Body of pancreas (tissue), 4 donors: ENCODE data around the gene DUS3L. TPM values are rescaled to one million over a fixed set of nuclear protein-coding genes. Genes with fewer than 3 reads are reported as not detected.

Experiments used
- ATAC-seq: fragments of 150-250 bp; one replicate; pipeline ENCODE4 v1.9.1; 2016
- DNase-seq, 4 donors: peaks; one replicate each; pipeline ENCODE4 v3.0.0-alpha.2; 2019
- H3K27ac ChIP-seq, 4 donors: fragments of 200-600 bp; sonication (generic); 1 replicate in 3 of 4; 2 replicates in 1 of 4; pipeline versions ENCODE4 v1.5.1 to v1.6.1; 2016 to 2019; ENCODE audit warnings: mild to moderate bottlenecking in 1 of 4, mixed read lengths in 1 of 4, moderate library complexity in 1 of 4
- H3K27me3 ChIP-seq, 2 donors: fragments of 200-600 bp; sonication (generic); one replicate each; pipeline ENCODE4 v1.6.0; 2016; ENCODE audit warnings: mild to moderate bottlenecking in 1 of 2
- H3K36me3 ChIP-seq, 2 donors: fragments of 200-600 bp; sonication (generic); replicated peaks in 1 of 2; 2 replicates each; pipeline ENCODE4 v1.5.1; 2016; ENCODE audit warnings: low read depth in 2 of 2; ENCODE audit not compliant: insufficient read depth in 1 of 2
- H3K4me1 ChIP-seq: fragments of 200-600 bp; sonication (generic); one replicate; pipeline ENCODE4 v1.6.0; 2016
- H3K4me3 ChIP-seq, 2 donors: fragments of 200-600 bp; sonication (generic); 1 replicate in 1 of 2; 2 replicates in 1 of 2; pipeline ENCODE4 v1.5.1; 2016 to 2019
- H3K9me3 ChIP-seq, 3 donors: fragments of 200-600 bp; sonication (generic); 1 replicate in 2 of 3; 2 replicates in 1 of 3; pipeline ENCODE4 v1.5.1; 2016
- POLR2A ChIP-seq, 3 donors: fragments of 450-650 bp; IDR thresholded peaks; one replicate each; pipeline ENCODE4 v1.6.1; 2016; ENCODE audit warnings: antibody characterized with exemption in 3 of 3, mild to moderate bottlenecking in 2 of 3
- WGBS, 2 donors: methylation state at CpG; one replicate each; pipeline ENCODE4 v1.1.5; 2017; 5-methylcytosine and 5-hydroxymethylcytosine counted together
- intact Hi-C: fragments of 100-400 bp; cut with DNase I; formaldehyde crosslinking; loops from one replicate; pipeline ENCODE4 v1.15.1; 2023
- total RNA-seq, 2 donors: library from RNA; depleted of rRNA; stranded (reverse); fragments of >200 nt; gene quantifications; one replicate each; pipeline ENCODE4 v1.1.0, GENCODE V29; 2016
- TF ChIP-seq, protein P1 (sequence below), 7 experiments: fragments of 450-650 bp in 4 of 7; fragments of 200-600 bp in 3 of 7; sonication (generic) in 3 of 7; IDR thresholded peaks; one replicate each; pipeline ENCODE4 v1.5.1; 2016 to 2019; ENCODE audit warnings: antibody characterized with exemption in 7 of 7

The DUS3L gene
- total RNA-seq, 2 donors from 2014 or later = 28.0 to 39.6 TPM

DNA sequence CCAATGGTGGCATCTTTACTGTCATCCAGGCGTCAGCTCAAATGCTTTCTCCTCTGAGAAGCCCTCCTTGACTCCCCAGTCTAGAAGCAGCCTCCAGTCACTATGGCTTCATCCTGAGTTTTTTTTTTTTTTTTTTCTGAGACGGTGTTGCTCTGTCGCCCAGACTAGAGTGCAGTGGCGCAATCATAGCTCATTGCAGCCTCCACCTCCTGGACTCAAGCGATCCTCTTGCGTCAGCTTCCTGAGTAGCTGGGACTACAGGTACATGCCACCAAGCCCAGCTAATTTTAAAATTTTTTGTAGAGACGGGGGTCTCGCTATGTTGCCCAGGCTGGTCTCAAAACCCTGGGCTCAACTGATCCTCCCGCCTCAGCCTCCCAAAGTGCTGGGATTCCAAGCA lies 18.1 kb upstream of the DUS3L start:
- no peak overlapping the region for H3K27ac ChIP-seq
- H3K9me3 ChIP-seq = no peaks in the 10 kb centered on the region
- intact Hi-C loops = loop anchor here (5.0 kb wide), 1 partner anchor 83 kb away; no protein-coding TSS in a partner anchor
- TF ChIP-seq POLR2A (IDR thresholded peaks at IDR 0.05) = no peak
- TF ChIP-seq, protein P1, sequence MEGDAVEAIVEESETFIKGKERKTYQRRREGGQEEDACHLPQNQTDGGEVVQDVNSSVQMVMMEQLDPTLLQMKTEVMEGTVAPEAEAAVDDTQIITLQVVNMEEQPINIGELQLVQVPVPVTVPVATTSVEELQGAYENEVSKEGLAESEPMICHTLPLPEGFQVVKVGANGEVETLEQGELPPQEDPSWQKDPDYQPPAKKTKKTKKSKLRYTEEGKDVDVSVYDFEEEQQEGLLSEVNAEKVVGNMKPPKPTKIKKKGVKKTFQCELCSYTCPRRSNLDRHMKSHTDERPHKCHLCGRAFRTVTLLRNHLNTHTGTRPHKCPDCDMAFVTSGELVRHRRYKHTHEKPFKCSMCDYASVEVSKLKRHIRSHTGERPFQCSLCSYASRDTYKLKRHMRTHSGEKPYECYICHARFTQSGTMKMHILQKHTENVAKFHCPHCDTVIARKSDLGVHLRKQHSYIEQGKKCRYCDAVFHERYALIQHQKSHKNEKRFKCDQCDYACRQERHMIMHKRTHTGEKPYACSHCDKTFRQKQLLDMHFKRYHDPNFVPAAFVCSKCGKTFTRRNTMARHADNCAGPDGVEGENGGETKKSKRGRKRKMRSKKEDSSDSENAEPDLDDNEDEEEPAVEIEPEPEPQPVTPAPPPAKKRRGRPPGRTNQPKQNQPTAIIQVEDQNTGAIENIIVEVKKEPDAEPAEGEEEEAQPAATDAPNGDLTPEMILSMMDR (IDR thresholded peaks at IDR 0.05) = no peak
- no peak for ATAC-seq
- DNase-seq = no peak
- H3K4me3 ChIP-seq = no peak overlapping the region
- H3K27me3 ChIP-seq = no peaks in the 10 kb centered on the region
- H3K4me1 ChIP-seq = peaks cover 20% of the 10 kb centered on the region
- H3K36me3 ChIP-seq = no peaks in the 10 kb centered on the region
- WGBS, 2 donors = 78 to 90% methylated on average over 9 of the region's 9 CpGs

DNA sequence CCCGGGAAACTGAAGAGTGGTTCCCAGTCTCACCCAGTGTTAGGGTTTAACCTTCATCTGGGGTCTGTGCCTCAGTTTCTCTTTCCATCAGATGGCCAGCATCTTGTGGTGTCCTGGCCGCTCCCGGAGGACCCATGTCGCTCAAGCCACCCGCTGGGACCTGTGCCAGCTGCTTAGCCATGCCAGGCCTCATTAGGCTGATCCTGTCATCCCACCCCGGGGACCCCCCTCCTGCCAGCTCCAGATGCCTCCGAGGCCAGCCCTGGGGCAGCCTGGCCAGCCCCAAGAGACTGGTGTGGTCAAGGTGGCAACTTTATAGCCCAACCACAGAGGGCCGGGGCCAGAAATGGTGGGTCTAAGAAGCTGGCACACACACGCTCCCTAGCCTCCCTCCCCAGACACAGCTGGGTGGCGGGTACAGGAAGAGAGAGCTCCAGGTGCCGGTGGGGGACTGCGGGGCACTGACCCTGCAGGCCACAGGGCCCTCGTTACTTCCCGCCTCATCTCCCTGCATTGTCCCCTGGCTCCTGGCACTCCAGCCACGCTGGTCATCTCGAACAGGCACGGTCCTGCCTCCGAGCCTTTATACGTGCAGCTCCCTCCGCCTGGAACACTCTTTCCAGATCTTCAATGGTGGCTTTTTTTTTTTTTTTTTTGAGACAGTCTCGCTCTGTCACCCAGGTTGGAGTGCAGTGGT lies 17.3 kb upstream of the DUS3L start:
- no peak for ATAC-seq
- TF ChIP-seq POLR2A (IDR thresholded peaks at IDR 0.05) = no peak
- TF ChIP-seq, protein P1 (IDR thresholded peaks at IDR 0.05) = no peak
- WGBS, 2 donors = 79 to 81% methylated on average over 18 to 21 of the region's 21 CpGs
- Histone ChIP-seq H3K4me3 (no peak overlapping the region), H3K27me3 (no peaks in the 10 kb centered on the region), H3K4me1 (peaks cover 28% of the 10 kb centered on the region), H3K36me3 (no peaks in the 10 kb centered on the region), H3K9me3 (no peaks in the 10 kb centered on the region), H3K27ac (no peak overlapping the region)
- peak in 1 of 4 donors; percentile 22 for DNase-seq
- intact Hi-C loops = loop anchor here (5.0 kb wide), 1 partner anchor 84 kb away; no protein-coding TSS in a partner anchor

GRCh38 chr19:5806905-5807304 lies 15.9 kb upstream of the DUS3L start:
- intact Hi-C loops = loop anchor here (5.0 kb wide), 1 partner anchor 85 kb away; no protein-coding TSS in a partner anchor
- Histone ChIP-seq H3K9me3 (no peaks in the 10 kb centered on the region), H3K36me3 (no peaks in the 10 kb centered on the region), H3K27ac (no peak overlapping the region), H3K4me1 (peaks cover 29% of the 10 kb centered on the region), H3K4me3 (no peak overlapping the region), H3K27me3 (no peaks in the 10 kb centered on the region)
- ATAC-seq (no peak), DNase-seq (no peak)
- 87 to 92% methylated on average over 5 of the region's 5 CpGs for WGBS, 2 donors
- TF ChIP-seq, protein P1 (IDR thresholded peaks at IDR 0.05) = no peak
- no peak for TF ChIP-seq POLR2A (IDR thresholded peaks at IDR 0.05)

- 15 to 27% methylated on average over 6 of the region's 6 CpGs for WGBS, 2 donors
These were observed 15.1 kb upstream of the DUS3L start for GRCh38 chr19:5806133-5806489.

More at GRCh38 chr19:5806133-5806489, 15.1 kb upstream of the DUS3L start:
- H3K27ac ChIP-seq = peak overlapping the region in 3 of 4 donors; percentile 81 to 97 (median 86)
- DNase-seq (no peak), ATAC-seq (no peak)
- intact Hi-C loops = loop anchor here (5.0 kb wide), 1 partner anchor 86 kb away; no protein-coding TSS in a partner anchor
- no peaks in the 10 kb centered on the region for H3K36me3 ChIP-seq
- no peak for TF ChIP-seq POLR2A (IDR thresholded peaks at IDR 0.05)
- TF ChIP-seq, protein P1 (IDR thresholded peaks at IDR 0.05) = peak in 1 of 7 experiments; percentile 4
- H3K4me1 ChIP-seq = peaks cover 37% of the 10 kb centered on the region
- H3K4me3 ChIP-seq = no peak overlapping the region
- no peaks in the 10 kb centered on the region for H3K9me3 ChIP-seq
- H3K27me3 ChIP-seq = no peaks in the 10 kb centered on the region
